ENCODE results near the gene PHF11.
"Not testable (repeated sequence)": the region's sequence is repeated elsewhere in the genome, so short reads cannot be mapped to it uniquely, and the experiment has no call there.

Gene PHF11

GRCh38 chr13:49550942-49551644 is 55.3 kb downstream of the PHF11 start:
- DNase-seq, result no peak

- DNase-seq, result no peak
Observed at GRCh38 chr13:49553888-49554287, 58.1 kb downstream of the PHF11 start.

- no peak for DNase-seq
Observed at GRCh38 chr13:49554387-49554786, 58.6 kb downstream of the PHF11 start.

- DNase-seq, result no peak
Observed at GRCh38 chr13:49559006-49559405, 63.3 kb downstream of the PHF11 start.

DNA sequence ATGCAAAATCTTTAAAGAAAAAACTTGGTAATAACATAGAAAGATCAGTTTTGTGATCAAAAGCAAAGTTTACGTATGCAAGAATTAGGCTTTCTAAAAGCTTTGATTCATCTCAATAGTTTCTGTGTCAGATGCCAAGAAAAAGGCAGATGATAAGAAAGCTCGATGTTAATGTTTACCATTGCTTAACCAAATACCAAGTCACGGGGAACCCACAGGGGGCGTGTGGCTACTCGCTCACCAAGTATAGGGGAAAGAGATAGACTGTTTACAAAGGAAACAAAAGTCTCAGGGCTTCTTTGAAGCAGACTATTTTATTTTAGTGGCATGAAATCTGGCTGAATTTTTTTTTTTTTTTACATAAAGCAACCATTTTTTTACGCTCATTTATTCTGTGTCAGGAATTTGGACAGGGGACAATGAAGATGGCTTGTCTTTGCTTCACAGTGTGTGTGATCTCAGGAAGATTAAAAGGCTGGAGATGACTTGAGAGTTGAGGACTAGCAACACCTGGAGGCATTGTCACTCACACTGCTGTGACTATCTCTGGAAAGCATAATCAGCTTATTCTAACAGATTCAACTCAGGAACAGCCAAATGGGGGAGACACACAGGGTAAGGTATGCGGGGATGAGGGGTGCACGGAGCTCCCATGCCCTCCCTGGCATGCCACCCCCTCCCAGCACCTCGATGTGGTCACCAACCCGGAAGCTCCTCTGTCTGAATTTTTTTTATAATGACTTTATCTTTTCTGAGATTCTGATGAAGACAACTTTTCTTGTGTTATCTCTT is 64.7 kb downstream of the PHF11 start:
- no peak for DNase-seq

- no peak for DNase-seq
Observed at GRCh38 chr13:49561062-49561410, 65.3 kb downstream of the PHF11 start.

- DNase-seq, result no peak
Observed at GRCh38 chr13:49563516-49563915, 67.8 kb downstream of the PHF11 start.

GRCh38 chr13:49565461-49565860 is 69.7 kb downstream of the PHF11 start:
- DNase-seq, result not testable (repeated sequence)

DNA sequence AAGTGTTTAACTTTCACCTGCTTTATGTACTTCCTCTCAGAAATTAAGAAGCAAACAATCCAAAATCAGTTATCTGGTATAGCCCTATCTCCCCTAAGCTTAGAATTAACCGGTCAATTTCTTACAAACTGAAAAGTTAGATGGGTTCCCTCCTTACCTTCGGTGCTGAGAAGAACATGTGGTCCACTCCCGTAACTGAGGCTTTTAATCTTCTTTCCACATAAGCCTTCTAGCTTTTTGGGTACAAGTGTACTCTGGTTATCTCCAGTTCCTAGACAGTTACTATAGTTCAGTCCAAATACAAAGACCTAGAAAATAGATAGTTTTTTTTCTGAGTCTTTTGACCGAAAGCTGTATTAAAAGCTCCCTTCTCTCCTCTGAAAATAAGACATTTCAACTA is 70.7 kb downstream of the PHF11 start:
- no peak for DNase-seq

DNA sequence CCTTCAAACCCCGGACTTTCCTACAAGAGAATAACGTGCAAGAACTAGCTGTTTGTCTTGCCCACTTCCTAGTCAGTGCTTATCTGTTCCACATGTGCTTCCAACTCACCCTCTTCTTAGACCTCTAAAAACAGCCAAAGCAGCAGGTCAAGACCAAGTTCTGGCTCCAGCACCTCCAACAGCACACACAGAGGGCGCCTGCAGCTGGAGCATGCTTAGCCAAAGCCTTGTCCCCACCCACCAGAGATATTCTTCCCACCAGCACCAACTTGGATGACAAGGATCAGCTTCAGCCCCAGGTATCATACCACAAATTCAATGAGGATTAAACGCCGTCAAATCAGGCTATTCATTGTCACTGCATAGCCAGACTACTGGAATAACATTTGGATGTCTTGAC is 71.7 kb downstream of the PHF11 start:
- no peak for DNase-seq

DNA sequence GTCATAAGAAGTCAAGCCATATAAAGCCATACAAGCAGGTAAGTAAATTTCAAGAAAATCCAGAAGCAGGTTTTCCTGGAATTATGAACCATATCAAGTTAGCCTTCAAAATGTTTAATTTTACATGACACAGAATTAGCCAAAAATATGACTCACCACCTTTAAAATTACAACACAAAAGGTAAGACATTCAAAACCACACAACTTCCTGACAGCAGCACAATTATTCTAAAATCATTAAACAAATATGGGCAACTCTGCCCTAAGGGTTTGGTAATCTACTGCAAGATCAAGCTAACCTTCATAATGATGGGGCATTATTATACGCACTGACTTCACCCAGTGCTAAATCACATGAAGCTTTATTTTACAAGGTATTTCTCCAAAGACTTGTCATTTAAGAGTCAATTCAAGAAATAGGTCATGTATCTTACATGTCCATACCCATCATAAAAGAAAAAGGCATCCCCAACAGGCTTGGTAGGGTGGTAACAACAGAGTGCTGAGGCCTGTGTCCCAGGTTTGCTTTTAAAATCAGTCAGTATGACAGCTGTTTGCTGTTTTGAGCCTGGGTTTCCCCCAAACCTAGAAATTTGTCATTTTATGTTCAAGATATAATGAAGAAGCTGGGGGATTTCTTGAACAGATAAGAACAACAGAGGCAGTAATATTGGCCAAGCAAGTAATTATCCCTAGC is 74.4 kb downstream of the PHF11 start:
- no peak for DNase-seq

DNA sequence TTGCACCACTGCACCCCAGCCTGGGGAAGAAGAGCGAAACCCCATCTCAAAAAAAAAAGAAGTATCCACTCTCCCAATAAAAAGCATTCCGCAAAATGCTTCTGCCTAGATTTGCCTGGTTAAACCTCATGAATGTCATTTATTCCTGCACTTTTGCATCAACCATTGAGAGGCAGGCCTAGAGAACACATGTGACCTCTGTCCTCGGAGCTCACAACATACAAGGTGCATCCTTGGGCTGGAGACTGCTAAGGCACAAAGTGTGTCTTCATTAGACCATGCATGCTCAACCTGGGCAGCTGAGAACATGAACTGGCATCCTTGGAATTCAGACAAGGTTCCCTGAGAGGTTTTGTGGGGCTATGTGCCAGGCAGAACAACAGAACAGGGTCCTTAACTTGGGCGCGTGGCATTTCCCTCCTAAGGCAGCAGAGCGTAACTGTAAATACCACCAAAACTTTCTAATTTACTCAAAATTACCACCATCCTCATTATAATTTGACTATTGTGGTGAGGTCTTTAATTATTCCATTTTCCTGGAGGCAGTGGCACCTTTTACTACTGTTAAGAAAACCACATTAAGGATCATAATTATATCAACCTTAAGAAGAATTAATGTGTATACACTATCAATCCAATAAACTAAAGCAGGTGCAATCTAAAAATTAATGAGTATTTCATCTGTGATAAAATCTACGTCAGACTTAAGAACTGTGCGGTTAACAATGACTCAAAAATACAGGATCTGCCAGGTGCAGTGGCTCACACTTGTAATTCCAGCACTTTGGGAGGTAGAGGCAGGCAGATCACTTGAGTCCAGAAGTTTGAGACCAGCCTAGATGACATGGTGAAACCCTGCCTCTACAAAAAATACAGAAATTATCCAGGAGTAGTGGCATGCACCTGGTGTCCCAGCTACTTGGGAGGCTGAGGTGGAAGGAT is 75.8 kb downstream of the PHF11 start:
- DNase-seq, result no peak

All from stimulated activated CD4-positive, alpha-beta T cell treated with anti-CD3 and anti-CD28 coated beads, Interleukin-12 subunit alpha, Interleukin-12 subunit beta, amount 100 ng/mL, for 4 hours (primary cell).